Lung (tissue), 12 donors: ENCODE data around the gene TRAF2. TPM values are rescaled to one million over a fixed set of nuclear protein-coding genes. Genes with fewer than 3 reads are reported as not detected.
"Not testable (repeated sequence)": the region's sequence is repeated elsewhere in the genome, so short reads cannot be mapped to it uniquely, and the experiment has no call there.

Experiments
- ATAC-seq: fragments of 200-7000 bp; cut with Tn5 transposase; one replicate; pipeline ENCODE4 v1.9.1; 2020; ENCODE audit warnings: moderate number of reproducible peaks; ENCODE audit not compliant: insufficient read depth, low FRiP score
- DNase-seq, 3 donors: peaks; one replicate each; pipeline ENCODE4 v3.0.0-alpha.2; 2013 to 2017
- H3K27ac ChIP-seq, 2 donors: one replicate each; pipeline ENCODE4 v1.5.1; 2013; ENCODE audit warnings: mild to moderate bottlenecking in 2 of 2, moderate library complexity in 2 of 2, control low read depth in 1 of 2, inconsistent platforms in 1 of 2, low read depth in 1 of 2, low read length in 1 of 2
- H3K27me3 ChIP-seq, 3 donors: one replicate each; pipeline ENCODE4 v1.5.1; 2013; ENCODE audit warnings: low read length in 2 of 3; ENCODE audit not compliant: control insufficient read depth in 3 of 3, insufficient read depth in 3 of 3
- H3K36me3 ChIP-seq, 4 donors: one replicate each; pipeline ENCODE4 v1.5.1; 2013; ENCODE audit warnings: low read length in 4 of 4, mild to moderate bottlenecking in 1 of 4, moderate library complexity in 1 of 4; ENCODE audit not compliant: control insufficient read depth in 4 of 4, insufficient read depth in 4 of 4
- H3K4me1 ChIP-seq, 5 donors: one replicate each; pipeline ENCODE4 v1.5.1; 2013; ENCODE audit warnings: low read length in 5 of 5, mild to moderate bottlenecking in 2 of 5, moderate library complexity in 1 of 5; ENCODE audit not compliant: control insufficient read depth in 5 of 5, insufficient read depth in 5 of 5
- H3K4me3 ChIP-seq: one replicate; pipeline ENCODE4 v1.5.1; 2013; ENCODE audit warnings: mild to moderate bottlenecking, control low read depth, moderate library complexity
- H3K9ac ChIP-seq, 2 donors: one replicate each; pipeline ENCODE4 v1.5.1; 2013; ENCODE audit warnings: low read length in 2 of 2, control low read depth in 1 of 2; ENCODE audit not compliant: insufficient read depth in 1 of 2
- H3K9me3 ChIP-seq, 4 donors: one replicate each; pipeline ENCODE4 v1.5.1; 2013; ENCODE audit warnings: low read length in 3 of 4, mild to moderate bottlenecking in 1 of 4, moderate library complexity in 1 of 4; ENCODE audit not compliant: control insufficient read depth in 4 of 4, insufficient read depth in 3 of 4
- CTCF ChIP-seq: IDR thresholded peaks from 2 replicates; pipeline ENCODE4 v1.5.1; 2012; ENCODE audit warnings: mild to moderate bottlenecking; ENCODE audit errors: control extremely low read depth, extremely low read depth
- WGBS, 2 donors: extraction: QIAGEN DNeasy Blood & Tissue Kit; methylation state at CpG; one replicate each; pipeline ENCODE4 v1.1.7; 2013; 5-methylcytosine and 5-hydroxymethylcytosine counted together
- polyA plus RNA-seq, 2 donors: library from polyadenylated mRNA; stranded (reverse); fragments of 200-250 nt; gene quantifications; one replicate each; pipeline ENCODE4 v1.2.1, GENCODE V29; 2013
- total RNA-seq, 2 donors: library from RNA; depleted of rRNA in 1 of 2; stranded (reverse); fragments of >200 nt in 1 of 2; gene quantifications; one replicate each; pipeline ENCODE4 v1.2.1, GENCODE V29; 2014 to 2021
- donor health status: control.
- donor health status: control.
- donor health status: Bipolar disorder and iron deficiency.
- donor health status: healthy.
- donor health status: DM: yes; HTN: yes; CAD: no.

TRAF2 gene
- total and polyA plus RNA-seq, 4 donors, result 11.3 to 19.1 (median 15.2) TPM

- Histone ChIP-seq H3K4me3 (no peak overlapping the region), H3K36me3 (peaks cover 0 to 9% (median 2%) of the 10 kb centered on the region in 4 donors), H3K9ac (no peak overlapping the region), H3K9me3 (peaks cover 0 to 4% (median 0%) of the 10 kb centered on the region in 4 donors), H3K27me3 (no peaks in the 10 kb centered on the region), H3K4me1 (peaks cover 0 to 10% (median 4%) of the 10 kb centered on the region in 5 donors), H3K27ac (no peak overlapping the region)
- 96 to 97% methylated on average over 11 of the region's 11 CpGs for WGBS, 2 donors
- TF ChIP-seq CTCF, result no peak
- no peak for DNase-seq
- no peak for ATAC-seq
Measured at GRCh38 chr9:136868644-136869043, 17.7 kb upstream of the TRAF2 start.

GRCh38 chr9:136869611-136870010, 16.7 kb upstream of the TRAF2 start:
- 82 to 91% methylated on average over 2 of the region's 2 CpGs for WGBS, 2 donors
- not testable (repeated sequence) for H3K36me3 ChIP-seq, H3K27ac ChIP-seq, H3K9ac ChIP-seq, H3K9me3 ChIP-seq, ATAC-seq, H3K27me3 ChIP-seq, DNase-seq, H3K4me3 ChIP-seq
- H3K4me1 ChIP-seq, result peaks cover 0 to 10% (median 4%) of the 10 kb centered on the region in 5 donors

GRCh38 chr9:136875155-136875554, 11.2 kb upstream of the TRAF2 start:
- H3K27me3 ChIP-seq, result no peaks in the 10 kb centered on the region
- no peak overlapping the region for H3K27ac ChIP-seq
- peaks cover 0 to 4% (median 0%) of the 10 kb centered on the region in 4 donors for H3K9me3 ChIP-seq
- WGBS, 2 donors, result 95% methylated on average over 6 of the region's 6 CpGs
- TF ChIP-seq CTCF, result no peak
- H3K36me3 ChIP-seq, result no peaks in the 10 kb centered on the region
- ATAC-seq (no peak), DNase-seq (no peak)
- no peak overlapping the region for H3K9ac ChIP-seq
- no peak overlapping the region for H3K4me3 ChIP-seq
- H3K4me1 ChIP-seq, result no peaks in the 10 kb centered on the region

DNA sequence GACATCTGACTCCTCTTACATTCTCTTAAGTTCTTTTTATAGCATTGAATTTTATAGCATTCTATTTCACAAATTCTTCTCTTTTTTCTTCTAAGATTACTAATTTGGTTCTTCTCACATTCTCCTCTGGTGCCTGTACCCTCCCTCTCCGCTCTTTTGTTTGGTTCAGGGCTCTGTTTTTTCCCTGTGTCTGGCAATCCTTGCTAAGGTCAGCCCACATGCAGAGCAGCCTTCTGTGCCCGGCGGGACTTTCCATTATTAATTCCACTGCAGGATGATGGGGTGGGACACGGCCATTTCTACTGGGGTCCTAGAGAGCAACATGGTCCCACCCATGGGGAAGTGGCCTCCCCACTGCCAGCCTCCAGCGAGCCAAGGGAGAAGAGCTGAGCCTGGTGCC, 9.8 kb upstream of the TRAF2 start:
- WGBS, 2 donors, result 86 to 93% methylated on average over 5 of the region's 5 CpGs
- no peaks in the 10 kb centered on the region for H3K4me1 ChIP-seq
- no peak for DNase-seq

More for the DNA sequence above, 9.8 kb upstream of the TRAF2 start:
- Histone ChIP-seq H3K4me3 (no peak overlapping the region), H3K27ac (no peak overlapping the region), H3K36me3 (no peaks in the 10 kb centered on the region), H3K27me3 (no peaks in the 10 kb centered on the region), H3K9ac (no peak overlapping the region), H3K9me3 (peaks cover 0 to 4% (median 0%) of the 10 kb centered on the region in 4 donors)
- no peak for TF ChIP-seq CTCF
- no peak for ATAC-seq
